T-helper 1 cell treated with Interleukin-12 subunit alpha and Interleukin-12 subunit beta and Interleukin-4 antibody, amounts not matched to agents 30 ng/mL and 1 ng/mL, for 36 hours (primary cell): ENCODE results near the gene METTL27. TPM values are rescaled to one million over a fixed set of nuclear protein-coding genes. Genes with fewer than 3 reads are reported as not detected.
"Not testable (repeated sequence)": the region's sequence is repeated elsewhere in the genome, so short reads cannot be mapped to it uniquely, and the experiment has no call there.

Source experiments
- intact Hi-C: fragments of 100-400 bp; cut with micrococcal nuclease; formaldehyde crosslinking; loops from one replicate; pipeline ENCODE4 v1.15.1; 2024
- total RNA-seq: library from RNA; stranded (reverse); gene quantifications from 2 replicates; pipeline ENCODE4 v1.2.3, GENCODE V29; 2022

Gene METTL27
- total RNA-seq, 1 donor from 2014 or later, result 1.7 TPM

GRCh38 chr7:73822319-73823173 lies 19.8 kb downstream of the METTL27 start:
- intact Hi-C loops, result no loop called here

- intact Hi-C loops, result not testable (repeated sequence)
These were observed 20.6 kb downstream of the METTL27 start for GRCh38 chr7:73821597-73822285.

GRCh38 chr7:73820013-73820412 lies 22.3 kb downstream of the METTL27 start:
- intact Hi-C loops, result no loop called here

GRCh38 chr7:73817121-73817520 lies 25.2 kb downstream of the METTL27 start:
- intact Hi-C loops, result no loop called here

GRCh38 chr7:73815436-73815835 lies 26.9 kb downstream of the METTL27 start:
- intact Hi-C loops, result no loop called here

GRCh38 chr7:73812996-73813395 lies 29.3 kb downstream of the METTL27 start:
- intact Hi-C loops, result no loop called here

- intact Hi-C loops, result loop anchor here (1.0 kb wide), 3 partner anchors 31 to 44 kb away; partner anchors contain the start of gene METTL27
These were observed 30.6 kb downstream of the METTL27 start for GRCh38 chr7:73811760-73812168.

- intact Hi-C loops, result loop anchor here (1.0 kb wide), 3 partner anchors 31 to 44 kb away; partner anchors contain the start of gene METTL27
These were observed 31.3 kb downstream of the METTL27 start for GRCh38 chr7:73810998-73811360.

- intact Hi-C loops, result no loop called here
These were observed 32.8 kb downstream of the METTL27 start for GRCh38 chr7:73809467-73809951.

GRCh38 chr7:73802459-73802858 lies 39.9 kb downstream of the METTL27 start:
- intact Hi-C loops, result no loop called here

- intact Hi-C loops, result no loop called here
These were observed 40.7 kb downstream of the METTL27 start for GRCh38 chr7:73801577-73801976.

GRCh38 chr7:73799282-73800141 lies 42.8 kb downstream of the METTL27 start:
- intact Hi-C loops, result no loop called here

GRCh38 chr7:73797176-73797575 lies 45.1 kb downstream of the METTL27 start:
- intact Hi-C loops, result not testable (repeated sequence)

- intact Hi-C loops, result not testable (repeated sequence)
These were observed 45.7 kb downstream of the METTL27 start for GRCh38 chr7:73796656-73797055.

- intact Hi-C loops, result not testable (repeated sequence)
These were observed 47.1 kb downstream of the METTL27 start for GRCh38 chr7:73795188-73795587.

- intact Hi-C loops, result not testable (repeated sequence)
These were observed 51.1 kb downstream of the METTL27 start for GRCh38 chr7:73791170-73791690.

- intact Hi-C loops, result no loop called here
These were observed 53.3 kb downstream of the METTL27 start for GRCh38 chr7:73789051-73789450.

- intact Hi-C loops, result not testable (repeated sequence)
These were observed 54.6 kb downstream of the METTL27 start for GRCh38 chr7:73787786-73788048.

GRCh38 chr7:73786588-73786987 lies 55.7 kb downstream of the METTL27 start:
- intact Hi-C loops, result no loop called here
